Fibroblast of villous mesenchyme (primary cell): ENCODE measurements around the gene SAMD5. TPM values are rescaled to one million over a fixed set of nuclear protein-coding genes. Genes with fewer than 3 reads are reported as not detected.

ENCODE experiments used
- DNase-seq: peaks from one replicate; pipeline ENCODE4 v3.0.0-alpha.2; 2010; ENCODE audit warnings: low read depth
- H3K4me3 ChIP-seq: 2 replicates; pipeline ENCODE4 v1.5.1; 2011; ENCODE audit warnings: low read depth, mild to moderate bottlenecking, low read length
- CTCF ChIP-seq: IDR thresholded peaks from 2 replicates; pipeline ENCODE4 v1.5.1; 2012; ENCODE audit warnings: low read depth, mild to moderate bottlenecking, low read length; ENCODE audit not compliant: insufficient read depth
- total RNA-seq: library from RNA; depleted of rRNA; stranded (reverse); fragments of >200 nt; gene quantifications from 2 replicates; pipeline ENCODE4 v1.2.3, GENCODE V29; 2012

The SAMD5 gene
- total RNA-seq, 1 donor = under 0.01 TPM

- no peak overlapping the region for H3K4me3 ChIP-seq
- TF ChIP-seq CTCF = no peak
- no peak for DNase-seq
Measured at GRCh38 chr6:147578159-147578558, 69.7 kb downstream of the SAMD5 start.

GRCh38 chr6:147578883-147579282, 70.4 kb downstream of the SAMD5 start:
- TF ChIP-seq CTCF = no peak
- DNase-seq = no peak
- no peak overlapping the region for H3K4me3 ChIP-seq

GRCh38 chr6:147579667-147580066, 71.2 kb downstream of the SAMD5 start:
- DNase-seq = no peak
- TF ChIP-seq CTCF = no peak
- no peak overlapping the region for H3K4me3 ChIP-seq

- H3K4me3 ChIP-seq = no peak overlapping the region
- TF ChIP-seq CTCF = no peak
- no peak for DNase-seq
Measured at GRCh38 chr6:147582991-147583390, 74.5 kb downstream of the SAMD5 start.

GRCh38 chr6:147585256-147585655, 76.8 kb downstream of the SAMD5 start:
- H3K4me3 ChIP-seq = no peak overlapping the region
- DNase-seq = no peak
- no peak for TF ChIP-seq CTCF

GRCh38 chr6:147586044-147586443, 77.6 kb downstream of the SAMD5 start:
- TF ChIP-seq CTCF = no peak
- H3K4me3 ChIP-seq = no peak overlapping the region
- peak; percentile 7 for DNase-seq

GRCh38 chr6:147587907-147588306, 79.4 kb downstream of the SAMD5 start:
- no peak for DNase-seq
- H3K4me3 ChIP-seq = no peak overlapping the region
- TF ChIP-seq CTCF = no peak
